Left lung (tissue), 10 donors: ENCODE data around the gene BARX1. TPM values are rescaled to one million over a fixed set of nuclear protein-coding genes. Genes with fewer than 3 reads are reported as not detected.

ENCODE experiments used
- ATAC-seq: fragments of 200-7000 bp; cut with Tn5 transposase; one replicate; pipeline ENCODE4 v1.9.1; 2020; ENCODE audit warnings: moderate library complexity
- DNase-seq, 4 donors: peaks; one replicate each; pipeline ENCODE4 v3.0.0-alpha.2; 2013 to 2020
- H3K27ac ChIP-seq, 2 donors: fragments of 200-600 bp; sonication (generic) in 1 of 2; one replicate each; pipeline versions ENCODE4 v1.5.0 to v1.8.0; 2020 to 2021
- H3K27me3 ChIP-seq, 2 donors: fragments of 200-600 bp; sonication (generic) in 1 of 2; one replicate each; pipeline versions ENCODE4 v1.5.0 to v1.8.0; 2020 to 2021
- H3K36me3 ChIP-seq, 2 donors: fragments of 200-600 bp; sonication (generic) in 1 of 2; one replicate each; pipeline versions ENCODE4 v1.5.0 to v1.8.0; 2020 to 2021
- H3K4me1 ChIP-seq, 2 donors: fragments of 200-600 bp; one replicate each; pipeline ENCODE4 v1.8.0; 2021
- H3K4me3 ChIP-seq, 2 donors: fragments of 200-600 bp; sonication (generic) in 1 of 2; one replicate each; pipeline versions ENCODE4 v1.5.0 to v1.8.0; 2020 to 2021; ENCODE audit warnings: mild to moderate bottlenecking in 1 of 2
- H3K9me3 ChIP-seq, 2 donors: fragments of 200-600 bp; sonication (generic) in 1 of 2; one replicate each; pipeline versions ENCODE4 v1.5.0 to v1.8.0; 2020 to 2021
- intact Hi-C, 2 donors: fragments of 100-400 bp; cut with DNase I; formaldehyde crosslinking; loops; one replicate each; pipeline versions ENCODE4 v1.11.2 to v1.14.2; 2022
- polyA plus RNA-seq, 6 donors: library from polyadenylated mRNA; unstranded; fragments of 120-200 nt; gene quantifications; one replicate each; pipeline ENCODE4 v1.2.1, GENCODE V29; 2013; ENCODE audit not compliant: insufficient read length in 6 of 6
- total RNA-seq, 2 donors: library from RNA; stranded (reverse); fragmentation: NEBNext Ultra II Directional; extraction: Animal tissue kit (Norgen Biotek cat#: 25700); gene quantifications; one replicate each; pipeline ENCODE4 v1.2.1, GENCODE V29; 2021
- TF ChIP-seq, protein P1 (sequence below), 2 donors: fragments of 200-600 bp; sonication (generic) in 1 of 2; IDR thresholded peaks; one replicate each; pipeline versions ENCODE4 v1.5.0 to v1.8.0; 2021; ENCODE audit warnings: antibody characterized with exemption in 2 of 2
- donor health status: DM: no; HTN: yes; CAD: no.
- donor health status: DM: no; HTN: no; CAD: no.

BARX1 gene
- total and polyA plus RNA-seq, 8 donors, result not detected

DNA sequence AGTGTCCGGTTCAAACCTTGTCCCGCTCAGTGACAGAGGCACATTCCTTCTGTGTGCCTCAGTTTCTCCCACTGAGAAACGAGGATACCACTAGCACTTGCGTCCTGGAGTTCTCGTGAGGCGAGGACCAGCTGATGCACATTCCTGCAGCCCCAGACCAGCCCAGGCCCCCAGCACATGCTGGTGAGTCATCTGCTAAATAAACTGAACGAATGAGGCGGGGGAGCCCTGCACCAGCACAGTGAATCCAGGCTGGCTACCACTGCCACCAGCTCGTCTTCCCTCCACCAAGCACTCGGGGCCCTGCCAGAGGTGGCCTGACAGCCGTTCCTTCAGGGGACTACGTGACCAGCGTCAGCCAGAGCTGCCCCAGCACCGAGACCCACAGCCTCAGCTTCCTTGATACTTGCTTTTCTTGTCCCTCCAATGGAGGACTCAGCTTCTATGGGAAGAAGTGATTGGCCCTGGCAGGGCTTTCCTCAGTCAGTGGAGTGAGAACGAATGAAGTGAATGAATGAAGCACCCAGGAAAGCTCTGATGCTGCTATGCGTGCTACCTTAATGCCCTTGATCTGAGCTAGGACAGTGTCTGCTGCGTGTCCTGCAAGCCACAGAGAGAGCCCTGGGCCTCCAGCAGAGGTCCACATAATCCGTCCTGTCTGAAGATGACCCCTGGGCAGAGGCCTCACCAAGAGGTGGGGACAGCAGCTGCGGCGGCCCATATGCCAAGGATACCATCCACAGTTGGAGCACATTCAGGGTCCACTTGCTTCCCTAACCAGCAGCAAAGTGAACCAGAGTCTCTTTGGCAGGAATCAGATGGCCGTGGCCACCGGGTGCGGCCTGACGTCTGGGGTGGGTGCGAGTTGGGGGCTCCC is 13.5 kb upstream of the BARX1 start:
- Histone ChIP-seq H3K27me3 (peaks cover 0 to 49% of the 10 kb centered on the region in 2 donors), H3K4me3 (no peak overlapping the region), H3K4me1 (no peaks in the 10 kb centered on the region), H3K36me3 (no peaks in the 10 kb centered on the region), H3K9me3 (peaks cover 0 to 6% of the 10 kb centered on the region in 2 donors), H3K27ac (no peak overlapping the region)
- DNase-seq (peak in 1 of 4 donors; percentile 58), ATAC-seq (no peak)
- intact Hi-C loops, result no loop called here
- TF ChIP-seq, protein P1, sequence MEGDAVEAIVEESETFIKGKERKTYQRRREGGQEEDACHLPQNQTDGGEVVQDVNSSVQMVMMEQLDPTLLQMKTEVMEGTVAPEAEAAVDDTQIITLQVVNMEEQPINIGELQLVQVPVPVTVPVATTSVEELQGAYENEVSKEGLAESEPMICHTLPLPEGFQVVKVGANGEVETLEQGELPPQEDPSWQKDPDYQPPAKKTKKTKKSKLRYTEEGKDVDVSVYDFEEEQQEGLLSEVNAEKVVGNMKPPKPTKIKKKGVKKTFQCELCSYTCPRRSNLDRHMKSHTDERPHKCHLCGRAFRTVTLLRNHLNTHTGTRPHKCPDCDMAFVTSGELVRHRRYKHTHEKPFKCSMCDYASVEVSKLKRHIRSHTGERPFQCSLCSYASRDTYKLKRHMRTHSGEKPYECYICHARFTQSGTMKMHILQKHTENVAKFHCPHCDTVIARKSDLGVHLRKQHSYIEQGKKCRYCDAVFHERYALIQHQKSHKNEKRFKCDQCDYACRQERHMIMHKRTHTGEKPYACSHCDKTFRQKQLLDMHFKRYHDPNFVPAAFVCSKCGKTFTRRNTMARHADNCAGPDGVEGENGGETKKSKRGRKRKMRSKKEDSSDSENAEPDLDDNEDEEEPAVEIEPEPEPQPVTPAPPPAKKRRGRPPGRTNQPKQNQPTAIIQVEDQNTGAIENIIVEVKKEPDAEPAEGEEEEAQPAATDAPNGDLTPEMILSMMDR (IDR thresholded peaks at IDR 0.05), result no peak

DNA sequence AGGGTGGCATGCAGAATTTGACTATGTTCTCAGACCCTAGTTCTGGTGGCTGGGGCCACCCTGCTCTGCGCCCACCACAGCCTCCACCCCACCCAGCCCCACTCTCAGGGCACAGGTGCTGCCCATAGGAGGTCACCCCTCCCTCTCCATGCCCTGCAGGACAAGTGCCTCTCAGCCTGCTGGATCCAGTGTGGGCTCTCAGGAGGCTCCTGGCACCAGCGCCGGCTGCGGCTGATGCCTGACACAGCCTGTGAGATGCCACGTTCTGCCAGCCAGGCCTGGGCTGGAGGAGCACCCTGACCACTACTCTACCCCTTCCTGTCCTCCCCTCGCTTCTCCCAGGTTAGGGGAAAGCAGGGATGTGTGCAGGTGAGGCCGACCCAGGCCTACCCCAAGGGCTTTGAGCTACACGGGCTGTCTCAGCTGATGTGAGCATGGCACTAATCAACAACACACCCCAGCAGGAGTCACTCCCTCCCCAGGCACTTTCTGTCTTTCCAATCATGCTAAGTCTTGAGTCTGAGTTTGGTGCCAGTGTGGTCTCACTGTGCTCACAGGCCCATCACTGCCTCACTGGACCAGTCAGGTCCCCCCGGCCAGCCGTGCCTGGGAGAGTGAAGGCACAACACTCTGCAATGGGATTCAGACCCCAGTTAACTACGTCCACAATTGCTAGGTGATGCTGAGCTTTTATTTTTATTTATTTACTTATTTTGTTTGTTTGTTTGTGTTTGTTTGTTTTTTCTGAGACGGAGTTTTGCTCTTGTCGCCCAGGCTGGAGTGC is 12.1 kb upstream of the BARX1 start:
- Histone ChIP-seq H3K9me3 (no peaks in the 10 kb centered on the region), H3K4me1 (peaks cover 4 to 12% of the 10 kb centered on the region in 2 donors), H3K36me3 (no peaks in the 10 kb centered on the region), H3K27me3 (peaks cover 0 to 61% of the 10 kb centered on the region in 2 donors), H3K27ac (no peak overlapping the region), H3K4me3 (no peak overlapping the region)
- DNase-seq (peak in 1 of 4 donors; percentile 36), ATAC-seq (no peak)
- intact Hi-C loops, result no loop called here
- TF ChIP-seq, protein P1 (IDR thresholded peaks at IDR 0.05), result no peak

DNA sequence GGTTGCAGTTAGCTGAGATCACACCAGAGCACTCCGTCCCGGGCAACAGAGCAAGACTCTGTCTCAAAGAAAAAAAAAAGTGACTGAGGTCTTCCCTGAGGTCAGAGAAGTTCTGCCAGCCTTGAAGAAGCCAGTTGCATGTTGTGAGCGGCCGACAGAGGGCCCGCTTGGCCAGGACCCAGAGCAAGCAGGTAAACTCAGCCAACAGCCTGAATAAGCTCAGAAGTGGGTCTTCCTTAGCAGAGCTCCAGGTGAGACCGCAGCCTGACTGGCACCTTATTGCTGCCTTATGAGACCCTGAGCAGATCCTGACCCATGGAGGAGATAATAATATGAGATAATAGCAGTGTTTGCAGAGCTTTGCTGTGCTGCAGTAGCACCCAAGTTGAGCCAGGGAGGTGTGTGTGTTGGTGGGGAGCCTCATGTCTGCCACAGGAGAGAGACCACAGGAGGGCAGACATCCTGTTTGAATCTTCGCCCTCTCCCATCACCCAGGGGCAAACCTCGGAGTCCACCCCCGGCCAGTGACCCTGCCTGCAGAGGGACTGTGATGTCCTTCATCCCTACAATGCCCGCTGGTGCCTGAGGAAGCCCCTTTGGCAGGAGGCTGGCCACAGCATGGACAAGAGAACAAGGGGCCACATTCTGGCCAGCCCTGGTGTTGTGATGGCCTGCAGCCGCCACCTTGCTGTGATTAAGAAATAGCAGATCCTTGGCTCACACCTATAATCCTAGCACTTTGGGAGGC is 10.8 kb upstream of the BARX1 start:
- peak in 1 of 4 donors; percentile 56 for DNase-seq
- TF ChIP-seq, protein P1 (IDR thresholded peaks at IDR 0.05), result no peak
- no peak for ATAC-seq
- Histone ChIP-seq H3K4me1 (peaks cover 4 to 12% of the 10 kb centered on the region in 2 donors), H3K4me3 (no peak overlapping the region), H3K36me3 (no peaks in the 10 kb centered on the region), H3K27me3 (peaks cover 4 to 73% of the 10 kb centered on the region in 2 donors), H3K27ac (no peak overlapping the region), H3K9me3 (no peaks in the 10 kb centered on the region)
- intact Hi-C loops, result no loop called here

DNA sequence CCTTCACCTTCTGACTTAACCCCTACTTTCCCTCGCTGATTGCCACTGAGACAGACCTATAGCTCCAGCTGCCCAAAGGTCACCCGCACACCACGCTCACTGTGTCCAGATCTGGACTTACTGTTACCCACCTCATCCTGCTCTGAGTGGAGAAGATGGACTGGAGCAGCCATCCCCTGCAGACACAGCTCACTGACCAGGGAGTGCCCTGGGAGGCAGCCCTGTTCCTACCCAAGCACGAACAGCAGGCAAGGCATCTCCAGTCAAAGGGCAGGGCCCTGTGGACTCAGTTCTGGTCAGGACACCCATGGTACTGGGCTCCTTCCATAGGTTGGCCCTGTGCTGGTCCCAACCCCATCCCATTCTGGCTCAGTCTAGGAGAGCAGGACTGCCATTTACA is 9.5 kb upstream of the BARX1 start:
- ATAC-seq (no peak), DNase-seq (no peak)
- peaks cover 18 to 81% of the 10 kb centered on the region in 2 donors for H3K27me3 ChIP-seq
- TF ChIP-seq, protein P1 (IDR thresholded peaks at IDR 0.05), result no peak
- H3K36me3 ChIP-seq, result no peaks in the 10 kb centered on the region
- intact Hi-C loops, result loop anchor here in 1 of 2 donors (5.0 kb wide), 1 partner anchor 282 kb away; no protein-coding TSS in a partner anchor
- no peak overlapping the region for H3K27ac ChIP-seq
- H3K4me3 ChIP-seq, result no peak overlapping the region
- H3K4me1 ChIP-seq, result peaks cover 9 to 23% of the 10 kb centered on the region in 2 donors
- no peaks in the 10 kb centered on the region for H3K9me3 ChIP-seq
